ENCODE measurements around the gene MT1X. TPM values are rescaled to one million over a fixed set of nuclear protein-coding genes. Genes with fewer than 3 reads are reported as not detected.

Gene MT1X
- total and polyA plus RNA-seq, 2 of the 13 experiments (the other 11 are each of a cell fraction or from before 2014, with no cell fraction given) = 19.7 to 288 TPM

- peak; percentile 89 for TF ChIP-seq RBFOX2 (IDR thresholded peaks at IDR 0.05; ENCODE audit: low read depth, low read length)
- TF ChIP-seq THAP11 (CRISPR knock-in tag; IDR thresholded peaks at IDR 0.05) = peak; percentile 90
- TF ChIP-seq TFDP1 (CRISPR knock-in tag; IDR thresholded peaks at IDR 0.05; ENCODE audit: borderline replicate concordance) = peak; percentile 95
- TF ChIP-seq ZBED4 (CRISPR knock-in tag; IDR thresholded peaks at IDR 0.05; ENCODE audit: borderline replicate concordance) = 0 out of 2 replicates have a peak, but pooled peaks have one; percentile 17
- TF ChIP-seq MAZ (IDR thresholded peaks at IDR 0.05; ENCODE audit: borderline replicate concordance, low read depth, low read length) = peak; percentile 76; the same call in 1 of the 2 replicates
- peak; percentile 87 for TF ChIP-seq MAZ (CRISPR knock-in tag; IDR thresholded peaks at IDR 0.05; ENCODE audit: low read depth)
- TF ChIP-seq ATF6 (CRISPR knock-in tag; conservative IDR thresholded peaks at IDR 0.05) = 0 out of 2 replicates have a peak, but pooled peaks have one; percentile 26
- no peak for TF ChIP-seq ZNF562 (CRISPR knock-in tag; IDR thresholded peaks at IDR 0.05; ENCODE audit: borderline replicate concordance)
- TF ChIP-seq ZFP36L1 (CRISPR knock-in tag; IDR thresholded peaks at IDR 0.05) = peak; percentile 93
- peak; percentile 73; the same call in 1 of the 2 replicates for TF ChIP-seq BCL3 (CRISPR knock-in tag; IDR thresholded peaks at IDR 0.05)
- TF ChIP-seq ZNF354B (CRISPR knock-in tag; IDR thresholded peaks at IDR 0.05) = no peak
- no peak for TF ChIP-seq ZNF34 (CRISPR knock-in tag; IDR thresholded peaks at IDR 0.05; ENCODE audit: borderline replicate concordance)
- TF ChIP-seq LRRFIP1 (CRISPR knock-in tag; conservative IDR thresholded peaks at IDR 0.05) = no peak
- TF ChIP-seq THAP8 (CRISPR knock-in tag; IDR thresholded peaks at IDR 0.05; ENCODE audit: borderline replicate concordance) = peak; percentile 81; the same call in 1 of the 2 replicates
Measured at GRCh38 chr16:56729735-56730662, 47.7 kb downstream of the MT1X start, which contains the start of gene NUP93 (continued).

Data from HepG2 (cell line).